ENCODE measurements around the gene SLA2. TPM values are rescaled to one million over a fixed set of nuclear protein-coding genes. Genes with fewer than 3 reads are reported as not detected.
"Not testable (repeated sequence)": the region's sequence is repeated elsewhere in the genome, so short reads cannot be mapped to it uniquely, and the experiment has no call there.

SLA2 gene
- total RNA-seq, 1 donor from 2014 or later, result not detected

DNA sequence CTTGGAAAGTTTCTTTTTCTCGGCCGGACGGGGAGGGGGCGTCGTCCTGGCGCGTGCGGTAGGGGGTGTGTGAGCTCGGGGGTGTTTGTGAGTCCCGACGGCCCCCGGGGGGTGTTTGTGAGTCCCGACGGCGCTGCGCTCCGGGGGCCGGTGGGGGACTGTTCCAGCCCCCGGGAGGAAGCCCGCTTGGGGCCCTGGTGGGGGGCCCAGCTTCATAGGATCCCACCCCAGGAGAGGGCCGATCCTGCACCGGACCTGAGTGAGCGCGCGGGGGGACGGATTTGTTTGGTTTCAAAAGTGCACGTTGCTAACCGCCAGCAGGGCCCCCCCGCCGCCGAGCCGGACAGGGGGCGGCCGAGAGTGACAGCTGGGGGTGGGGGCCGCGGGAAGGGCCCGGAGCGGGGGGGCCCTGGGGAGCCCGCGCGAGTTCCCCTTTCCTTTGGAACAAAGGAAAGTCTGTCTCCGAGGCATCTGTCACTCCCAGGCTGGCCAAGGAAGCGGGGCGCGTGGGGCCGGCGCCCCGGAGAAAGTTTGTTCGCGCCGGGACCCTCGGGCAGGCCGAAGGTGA lies 72.1 kb downstream of the SLA2 start:
- peak; percentile 30 for DNase-seq

GRCh38 chr20:36573103-36573797 lies 72.7 kb downstream of the SLA2 start, which contains the start of gene TGIF2:
Gene TGIF2 (plus strand): TSS chr20:36573597. CDS start chr20:36578775, 5,178 bp downstream.
- peak; percentile 85 for DNase-seq

DNA sequence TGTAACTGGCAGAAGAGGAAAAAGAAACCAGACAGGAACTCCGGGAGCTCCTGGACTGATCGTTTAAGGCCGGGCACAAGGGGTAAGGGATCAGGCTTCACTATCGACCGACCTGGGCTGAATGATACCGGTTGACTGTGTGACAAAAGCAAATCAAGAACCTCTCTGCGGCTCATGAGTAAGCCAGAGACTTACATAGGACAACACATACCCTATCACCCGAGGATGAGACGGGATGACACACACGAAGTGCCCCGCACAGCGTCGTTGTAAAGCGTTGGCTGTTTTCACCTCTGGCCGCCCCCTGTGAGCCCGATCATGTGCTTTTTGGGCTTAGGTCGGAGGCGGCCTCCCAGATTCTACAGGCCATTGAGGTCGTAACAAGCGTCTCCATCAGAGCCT lies 73.3 kb downstream of the SLA2 start:
- DNase-seq, result peak; percentile 32

DNA sequence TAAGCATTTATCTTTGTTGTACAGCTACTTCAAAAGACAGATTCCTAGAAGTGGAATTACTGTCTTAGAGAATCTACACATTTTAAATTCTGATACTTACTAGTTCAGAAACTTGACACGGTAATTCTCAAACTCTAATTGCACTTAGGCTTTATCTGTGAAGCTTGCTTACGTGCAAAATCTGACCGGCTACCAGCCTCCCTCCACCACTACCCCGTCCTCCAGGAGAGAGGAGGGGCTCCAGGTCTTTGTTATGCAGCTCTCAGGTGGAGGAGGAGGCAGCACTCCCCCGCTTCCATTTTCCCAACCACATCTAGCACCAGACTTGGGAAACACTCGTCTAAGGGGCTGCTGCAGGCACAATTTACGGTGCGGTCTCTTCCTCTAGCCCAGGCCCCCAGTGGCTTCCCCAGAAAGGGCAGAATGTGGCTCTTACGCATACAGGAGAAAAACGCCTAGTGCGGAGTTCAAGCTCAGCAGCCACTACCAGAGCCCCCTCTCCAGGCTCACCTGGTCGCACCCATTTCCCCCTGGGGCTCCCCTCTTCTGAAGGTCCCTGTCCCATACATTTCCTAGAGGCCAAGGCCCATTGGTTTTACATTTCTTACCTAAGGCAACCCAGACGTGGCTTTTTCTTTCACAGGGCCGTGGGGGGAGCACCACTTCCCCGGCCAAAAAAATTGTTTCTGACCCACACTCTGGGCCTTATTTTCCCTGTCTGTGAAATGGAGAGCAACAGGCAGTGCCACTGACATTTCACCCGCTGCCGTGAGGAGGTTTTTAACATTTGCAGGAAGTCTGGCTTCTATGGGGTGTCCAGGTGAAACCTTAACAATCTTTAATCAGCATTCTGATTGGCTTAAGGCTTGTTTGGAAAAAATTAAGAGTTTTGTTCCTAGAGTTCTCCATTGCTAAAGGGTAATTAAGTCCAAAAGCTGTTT lies 74.2 kb downstream of the SLA2 start:
- no peak for DNase-seq

GRCh38 chr20:36569847-36570429 lies 76.1 kb downstream of the SLA2 start:
- DNase-seq, result peak; percentile 46

- DNase-seq, result no peak
These were observed 80.5 kb downstream of the SLA2 start for GRCh38 chr20:36565520-36565919.

DNA sequence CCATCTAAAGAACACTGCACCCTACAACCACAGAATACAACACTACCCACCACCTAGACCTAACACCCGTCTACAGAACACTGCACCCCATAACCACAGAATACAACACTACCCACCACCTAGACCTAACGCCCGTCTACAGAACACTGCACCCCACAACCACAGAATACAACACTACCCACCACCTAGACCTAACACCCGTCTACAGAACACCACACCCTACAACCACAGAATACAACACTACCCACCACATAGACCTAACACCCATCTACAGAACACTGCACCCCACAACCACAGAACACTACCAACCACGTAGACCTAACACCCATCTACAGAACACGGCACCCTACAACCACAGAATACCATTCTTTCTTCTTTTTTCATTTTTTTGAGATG lies 81.3 kb downstream of the SLA2 start:
- not testable (repeated sequence) for DNase-seq

- not testable (repeated sequence) for DNase-seq
These were observed 81.8 kb downstream of the SLA2 start for GRCh38 chr20:36564078-36564725.

GRCh38 chr20:36563374-36563773 lies 82.6 kb downstream of the SLA2 start:
- no peak for DNase-seq

GRCh38 chr20:36562724-36563123 lies 83.3 kb downstream of the SLA2 start:
- no peak for DNase-seq

Other genes with a start within 250 kb of the SLA2 start
- 1.9 and 3.7 TPM in 2 replicates for gene MYL9, start 104.7 kb downstream of the SLA2 start, total RNA-seq
- 22.3 and 23.1 TPM in 2 replicates for gene TGIF2, start 72.6 kb downstream of the SLA2 start, total RNA-seq
- 93.5 and 100 TPM in 2 replicates for gene RAB5IF, start 40.4 kb downstream of the SLA2 start, total RNA-seq
- 18.7 and 34.0 TPM in 2 replicates for gene NDRG3, start 99.9 kb upstream of the SLA2 start, total RNA-seq
- gene DSN1, start 127.6 kb upstream of the SLA2 start, total RNA-seq, result 24.7 and 27.0 TPM in 2 replicates
- under 0.01 and 0.14 TPM in 2 replicates for gene TLDC2, start 229.9 kb upstream of the SLA2 start, total RNA-seq